HG03460 (cell line): ENCODE measurements around the gene PDE4D.
A peak's percentile ranks its signal among the peaks of the same experiment; 100 is the strongest.

Experiments
- ATAC-seq: cut with Tn5 transposase; IDR thresholded peaks from one replicate; pipeline ENCODE4 v1.9.1; 2021; ENCODE audit not compliant: unreplicated experiment

The PDE4D gene

GRCh38 chr5:59164041-59164830, 729.3 kb downstream of the PDE4D start:
- ATAC-seq = no peak

GRCh38 chr5:59161221-59162105, 732.1 kb downstream of the PDE4D start:
- no peak for ATAC-seq

- ATAC-seq = no peak
These were observed 734.7 kb downstream of the PDE4D start for GRCh38 chr5:59158637-59159391.

GRCh38 chr5:59158165-59158564, 735.4 kb downstream of the PDE4D start:
- no peak for ATAC-seq

- ATAC-seq = no peak
These were observed 736.5 kb downstream of the PDE4D start for GRCh38 chr5:59157068-59157467.

GRCh38 chr5:59152701-59153245, 740.8 kb downstream of the PDE4D start:
- ATAC-seq = no peak

GRCh38 chr5:59151162-59151889, 742.2 kb downstream of the PDE4D start:
- no peak for ATAC-seq

- ATAC-seq = no peak
These were observed 743.7 kb downstream of the PDE4D start for GRCh38 chr5:59149827-59150226.

- ATAC-seq = no peak
These were observed 744.3 kb downstream of the PDE4D start for GRCh38 chr5:59149271-59149670.

- no peak for ATAC-seq
These were observed 746.8 kb downstream of the PDE4D start for GRCh38 chr5:59146729-59147128.

GRCh38 chr5:59143926-59144333, 749.6 kb downstream of the PDE4D start:
- peak; percentile 95 for ATAC-seq

- no peak for ATAC-seq
These were observed 750.6 kb downstream of the PDE4D start for GRCh38 chr5:59142927-59143326.

GRCh38 chr5:59142138-59142537, 751.4 kb downstream of the PDE4D start:
- ATAC-seq = no peak

GRCh38 chr5:59140133-59140532, 753.4 kb downstream of the PDE4D start:
- ATAC-seq = no peak

GRCh38 chr5:59139695-59140094, 753.8 kb downstream of the PDE4D start:
- ATAC-seq = no peak

- no peak for ATAC-seq
These were observed 755.0 kb downstream of the PDE4D start for GRCh38 chr5:59138509-59138908.

- ATAC-seq = no peak
These were observed 755.7 kb downstream of the PDE4D start for GRCh38 chr5:59137846-59138245.

GRCh38 chr5:59136549-59136948, 757.0 kb downstream of the PDE4D start:
- no peak for ATAC-seq

GRCh38 chr5:59134471-59135163, 758.9 kb downstream of the PDE4D start:
- no peak for ATAC-seq

GRCh38 chr5:59133764-59134261, 759.7 kb downstream of the PDE4D start:
- no peak for ATAC-seq
